Measurements from ENCODE around the gene SYT14. TPM values are rescaled to one million over a fixed set of nuclear protein-coding genes. Genes with fewer than 3 reads are reported as not detected.

SYT14 gene
- total RNA-seq, 2 donors from 2014 or later, result 6.2 to 7.1 TPM

DNA sequence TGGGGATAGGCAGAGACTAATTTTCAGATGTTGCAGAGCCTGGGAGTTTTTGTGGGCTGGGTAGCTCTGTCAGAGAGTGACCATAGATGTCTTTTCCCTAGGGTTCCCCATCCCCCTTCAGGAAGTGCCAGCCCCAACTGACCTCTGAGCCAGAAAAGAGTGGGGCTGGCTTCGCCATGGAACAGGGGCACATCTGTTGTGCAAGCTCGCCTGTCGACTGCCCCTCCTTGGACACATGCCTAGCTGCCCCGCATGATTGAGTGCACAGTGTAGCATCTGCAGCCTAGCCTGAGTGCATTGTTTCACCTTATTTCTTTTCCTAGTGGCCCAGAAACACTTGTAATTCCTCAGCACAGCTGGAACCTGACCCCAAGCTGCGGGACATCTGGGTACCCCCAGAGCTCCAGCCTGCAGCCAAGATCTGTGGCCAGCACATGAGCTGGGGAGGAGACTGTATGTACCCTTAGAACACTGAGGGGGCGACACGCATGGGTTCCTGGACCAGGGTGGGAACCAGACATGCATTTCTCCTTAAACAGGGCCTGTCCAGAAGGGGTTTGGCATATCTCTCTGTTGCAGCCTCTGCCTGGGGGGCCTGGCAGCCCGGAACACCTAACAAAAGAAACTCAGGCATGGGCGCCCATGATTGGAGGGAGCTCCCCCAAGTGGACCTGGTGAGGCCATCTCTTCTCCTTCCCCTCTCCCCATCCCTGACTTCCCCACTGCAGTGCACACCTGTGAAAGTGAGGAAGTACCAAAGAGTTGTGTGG, 55.2 kb downstream of the SYT14 start:
- Mint-ChIP-seq H3K4me3 (no peak overlapping the region), H3K27me3 (ENCODE audit: insufficient read depth) (no peaks in the 10 kb centered on the region), H3K4me1 (no peaks in the 10 kb centered on the region), H3K36me3 (ENCODE audit: low read depth) (no peaks in the 10 kb centered on the region), H3K9me3 (no peaks in the 10 kb centered on the region), H3K27ac (no peak overlapping the region)
- no peaks in the 10 kb centered on the region for H3K36me3 ChIP-seq (ENCODE audit: control insufficient read depth, insufficient read depth, low read length)
- WGBS, 2 experiments (ENCODE audit: insufficient coverage in 1 of 2, insufficient read length in 1 of 2), result 90 to 95% methylated on average over 5 to 9 of the region's 9 CpGs
- H3K9me3 ChIP-seq (ENCODE audit: control insufficient read depth, low read length), result no peaks in the 10 kb centered on the region
- no peak overlapping the region for H3K27ac ChIP-seq (ENCODE audit: low read depth, low read length)
- H3K9ac ChIP-seq (ENCODE audit: extremely low read depth, low read length, poor library complexity, severe bottlenecking), result no peak overlapping the region
- no peaks in the 10 kb centered on the region for H3K4me1 ChIP-seq (ENCODE audit: control insufficient read depth, insufficient read depth, low read length)
- no peak overlapping the region for H3K4me3 ChIP-seq (ENCODE audit: low read length)
- DNase-seq, result no peak
- no peaks in the 10 kb centered on the region for H3K27me3 ChIP-seq (ENCODE audit: control insufficient read depth, insufficient read depth, low read length, poor library complexity, severe bottlenecking)
- TF ChIP-seq, protein P1, sequence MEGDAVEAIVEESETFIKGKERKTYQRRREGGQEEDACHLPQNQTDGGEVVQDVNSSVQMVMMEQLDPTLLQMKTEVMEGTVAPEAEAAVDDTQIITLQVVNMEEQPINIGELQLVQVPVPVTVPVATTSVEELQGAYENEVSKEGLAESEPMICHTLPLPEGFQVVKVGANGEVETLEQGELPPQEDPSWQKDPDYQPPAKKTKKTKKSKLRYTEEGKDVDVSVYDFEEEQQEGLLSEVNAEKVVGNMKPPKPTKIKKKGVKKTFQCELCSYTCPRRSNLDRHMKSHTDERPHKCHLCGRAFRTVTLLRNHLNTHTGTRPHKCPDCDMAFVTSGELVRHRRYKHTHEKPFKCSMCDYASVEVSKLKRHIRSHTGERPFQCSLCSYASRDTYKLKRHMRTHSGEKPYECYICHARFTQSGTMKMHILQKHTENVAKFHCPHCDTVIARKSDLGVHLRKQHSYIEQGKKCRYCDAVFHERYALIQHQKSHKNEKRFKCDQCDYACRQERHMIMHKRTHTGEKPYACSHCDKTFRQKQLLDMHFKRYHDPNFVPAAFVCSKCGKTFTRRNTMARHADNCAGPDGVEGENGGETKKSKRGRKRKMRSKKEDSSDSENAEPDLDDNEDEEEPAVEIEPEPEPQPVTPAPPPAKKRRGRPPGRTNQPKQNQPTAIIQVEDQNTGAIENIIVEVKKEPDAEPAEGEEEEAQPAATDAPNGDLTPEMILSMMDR (conservative IDR thresholded peaks at IDR 0.05), result no peak

DNA sequence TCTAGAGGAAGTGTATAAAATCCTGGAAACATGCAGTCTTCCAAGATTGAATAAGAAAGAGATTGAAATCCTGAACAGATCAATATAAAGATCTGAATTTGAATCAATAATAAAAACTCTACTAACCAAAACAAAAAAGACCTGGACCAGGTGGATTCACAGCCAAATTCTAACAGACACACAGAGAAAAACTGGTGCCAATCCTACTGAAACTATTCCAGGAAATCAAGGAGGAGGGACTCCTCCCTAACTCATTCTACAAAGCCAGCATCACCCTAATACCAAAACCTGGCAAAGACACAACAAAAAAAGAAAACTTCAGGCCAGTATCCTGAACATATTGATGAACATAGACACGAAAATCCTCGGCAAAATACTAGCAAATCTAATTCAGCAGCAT, 58.3 kb downstream of the SYT14 start:
- TF ChIP-seq, protein P1 (conservative IDR thresholded peaks at IDR 0.05), result no peak
- DNase-seq, result no peak
- Histone ChIP-seq H3K27me3 (ENCODE audit: control insufficient read depth, insufficient read depth, low read length, poor library complexity, severe bottlenecking) (no peaks in the 10 kb centered on the region), H3K36me3 (ENCODE audit: control insufficient read depth, insufficient read depth, low read length) (no peaks in the 10 kb centered on the region), H3K4me3 (ENCODE audit: low read length) (no peak overlapping the region), H3K27ac (ENCODE audit: low read depth, low read length) (no peak overlapping the region), H3K9me3 (ENCODE audit: control insufficient read depth, low read length) (no peaks in the 10 kb centered on the region), H3K9ac (ENCODE audit: extremely low read depth, low read length, poor library complexity, severe bottlenecking) (no peak overlapping the region), H3K4me1 (ENCODE audit: control insufficient read depth, insufficient read depth, low read length) (no peaks in the 10 kb centered on the region)
- Mint-ChIP-seq H3K9me3 (no peaks in the 10 kb centered on the region), H3K4me1 (no peaks in the 10 kb centered on the region), H3K27me3 (ENCODE audit: insufficient read depth) (no peaks in the 10 kb centered on the region), H3K27ac (no peak overlapping the region), H3K4me3 (no peak overlapping the region), H3K36me3 (ENCODE audit: low read depth) (no peaks in the 10 kb centered on the region)
- 85 to 94% methylated on average over 2 of the region's 2 CpGs for WGBS, 2 experiments (ENCODE audit: insufficient coverage in 1 of 2, insufficient read length in 1 of 2)

DNA sequence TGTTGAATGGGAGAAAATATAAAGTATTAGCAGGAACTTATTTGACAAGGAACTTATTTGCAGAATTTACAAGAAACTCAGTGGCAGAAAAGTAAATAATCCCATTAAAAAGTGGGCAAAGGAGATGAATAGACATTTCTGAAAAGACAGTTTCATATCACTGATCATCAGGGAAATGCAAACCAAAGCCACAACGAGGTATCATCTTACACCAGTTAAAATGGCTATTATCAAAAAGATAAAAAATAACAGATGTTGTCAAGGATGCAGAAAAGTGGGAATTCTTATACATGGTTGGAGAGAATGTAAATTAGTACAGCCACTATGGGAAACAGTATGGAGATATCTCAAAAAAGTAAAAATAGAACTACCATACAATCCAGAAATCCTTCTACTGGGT, 61.0 kb downstream of the SYT14 start:
- no peak overlapping the region for H3K4me3 Mint-ChIP-seq
- no peak for DNase-seq
- no peaks in the 10 kb centered on the region for H3K36me3 ChIP-seq (ENCODE audit: control insufficient read depth, insufficient read depth, low read length)
- H3K9ac ChIP-seq (ENCODE audit: extremely low read depth, low read length, poor library complexity, severe bottlenecking), result no peak overlapping the region
- TF ChIP-seq, protein P1 (conservative IDR thresholded peaks at IDR 0.05), result no peak
- H3K27ac ChIP-seq (ENCODE audit: low read depth, low read length), result no peak overlapping the region
- H3K27me3 ChIP-seq (ENCODE audit: control insufficient read depth, insufficient read depth, low read length, poor library complexity, severe bottlenecking), result no peaks in the 10 kb centered on the region
- H3K4me1 ChIP-seq (ENCODE audit: control insufficient read depth, insufficient read depth, low read length), result no peaks in the 10 kb centered on the region
- no peaks in the 10 kb centered on the region for H3K27me3 Mint-ChIP-seq (ENCODE audit: insufficient read depth)
- WGBS, 2 experiments (ENCODE audit: insufficient coverage in 1 of 2, insufficient read length in 1 of 2), result 89% methylated on average over 1 of the region's 1 CpG; no CpG with 5 or more reads in 1 of the 2 experiments
- H3K27ac Mint-ChIP-seq, result no peak overlapping the region
- no peaks in the 10 kb centered on the region for H3K9me3 Mint-ChIP-seq
- no peak overlapping the region for H3K4me3 ChIP-seq (ENCODE audit: low read length)
- no peaks in the 10 kb centered on the region for H3K36me3 Mint-ChIP-seq (ENCODE audit: low read depth)
- H3K9me3 ChIP-seq (ENCODE audit: control insufficient read depth, low read length), result no peaks in the 10 kb centered on the region
- H3K4me1 Mint-ChIP-seq, result no peaks in the 10 kb centered on the region
